Measurements from ENCODE around the gene GREM2. TPM values are rescaled to one million over a fixed set of nuclear protein-coding genes. Genes with fewer than 3 reads are reported as not detected.
A peak's percentile ranks its signal among the peaks of the same experiment; 100 is the strongest.

GREM2 gene
- total RNA-seq, 1 donor from 2014 or later = 0.05 TPM

GRCh38 chr1:240492832-240493440, 119.0 kb downstream of the GREM2 start:
- H3K9me3 Mint-ChIP-seq (ENCODE audit: low read depth) = peaks cover 3% of the 10 kb centered on the region
- no peaks in the 10 kb centered on the region for H3K27me3 Mint-ChIP-seq (ENCODE audit: low read depth)
- no peak for DNase-seq (ENCODE audit: low spot score)
- no peaks in the 10 kb centered on the region for H3K36me3 Mint-ChIP-seq (ENCODE audit: low read depth)
- peaks cover 22% of the 10 kb centered on the region for H3K4me1 Mint-ChIP-seq (ENCODE audit: low read depth)
- H3K27ac Mint-ChIP-seq (ENCODE audit: unreplicated experiment) = peak overlapping the region; percentile 22
- H3K4me3 Mint-ChIP-seq (ENCODE audit: unreplicated experiment) = peak overlapping the region; percentile 69
- peak; percentile 60 for TF ChIP-seq CTCF (IDR thresholded peaks at IDR 0.05)

DNA sequence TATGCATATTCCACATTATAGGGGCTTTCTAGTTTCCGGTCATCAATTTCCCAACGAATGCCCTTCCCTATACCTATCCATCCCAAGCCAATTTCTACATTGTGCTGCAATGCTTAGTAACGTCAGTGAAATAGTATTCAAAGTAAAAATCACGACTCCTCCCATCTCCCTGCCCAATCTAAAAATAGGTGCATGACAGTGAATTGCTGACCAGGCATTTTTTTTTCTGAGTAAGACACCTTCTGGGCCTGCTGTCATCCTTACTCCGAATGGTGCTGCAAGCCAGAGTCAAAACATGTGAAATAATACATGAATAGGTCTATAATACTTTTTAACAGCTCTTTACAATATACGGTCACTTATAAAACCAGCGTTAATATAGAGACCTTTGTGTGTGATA, 120.2 kb downstream of the GREM2 start:
- Mint-ChIP-seq H3K4me1 (ENCODE audit: low read depth) (peaks cover 22% of the 10 kb centered on the region), H3K36me3 (ENCODE audit: low read depth) (no peaks in the 10 kb centered on the region), H3K27me3 (ENCODE audit: low read depth) (no peaks in the 10 kb centered on the region), H3K9me3 (ENCODE audit: low read depth) (peaks cover 3% of the 10 kb centered on the region), H3K4me3 (ENCODE audit: unreplicated experiment) (no peak overlapping the region), H3K27ac (ENCODE audit: unreplicated experiment) (peak overlapping the region; percentile 76)
- DNase-seq (ENCODE audit: low spot score) = no peak
- TF ChIP-seq CTCF (IDR thresholded peaks at IDR 0.05) = no peak

DNA sequence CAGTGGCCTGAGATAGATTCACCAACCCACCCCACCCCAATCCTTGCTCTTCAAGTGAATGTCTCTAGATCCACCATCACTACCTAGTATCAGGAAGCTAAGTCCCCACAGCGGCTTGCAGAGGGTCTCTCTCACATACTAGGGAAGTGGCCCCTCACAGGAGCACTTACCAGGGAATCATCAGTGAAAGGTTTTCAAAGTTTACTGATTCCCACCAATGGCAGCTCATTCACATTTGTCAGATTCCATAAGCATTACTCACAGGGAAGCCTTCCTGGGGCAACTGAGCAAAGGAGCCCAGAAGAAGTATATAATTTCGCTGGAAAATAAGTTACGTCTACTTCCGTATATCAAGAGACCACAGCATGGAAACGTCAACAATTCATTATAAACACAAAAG, 120.8 kb downstream of the GREM2 start:
- no peak for DNase-seq (ENCODE audit: low spot score)
- Mint-ChIP-seq H3K4me1 (ENCODE audit: low read depth) (peaks cover 22% of the 10 kb centered on the region), H3K27ac (ENCODE audit: unreplicated experiment) (peak overlapping the region; percentile 23)

GRCh38 chr1:240487493-240487892, 124.5 kb downstream of the GREM2 start:
- no peaks in the 10 kb centered on the region for H3K27me3 Mint-ChIP-seq (ENCODE audit: low read depth)
- no peaks in the 10 kb centered on the region for H3K9me3 Mint-ChIP-seq (ENCODE audit: low read depth)
- peak; percentile 8 for TF ChIP-seq CTCF (IDR thresholded peaks at IDR 0.05)
- no peak for DNase-seq (ENCODE audit: low spot score)
- no peak overlapping the region for H3K27ac Mint-ChIP-seq (ENCODE audit: unreplicated experiment)
- H3K36me3 Mint-ChIP-seq (ENCODE audit: low read depth) = no peaks in the 10 kb centered on the region
- H3K4me3 Mint-ChIP-seq (ENCODE audit: unreplicated experiment) = no peak overlapping the region
- peaks cover 17% of the 10 kb centered on the region for H3K4me1 Mint-ChIP-seq (ENCODE audit: low read depth)

More for the DNA sequence above, 120.8 kb downstream of the GREM2 start:
- Mint-ChIP-seq H3K27me3 (ENCODE audit: low read depth) (no peaks in the 10 kb centered on the region), H3K9me3 (ENCODE audit: low read depth) (peaks cover under 1% of the 10 kb centered on the region), H3K4me3 (ENCODE audit: unreplicated experiment) (no peak overlapping the region), H3K36me3 (ENCODE audit: low read depth) (no peaks in the 10 kb centered on the region)
- TF ChIP-seq CTCF (IDR thresholded peaks at IDR 0.05) = no peak

- TF ChIP-seq CTCF (IDR thresholded peaks at IDR 0.05) = no peak
- H3K4me3 Mint-ChIP-seq (ENCODE audit: unreplicated experiment) = no peak overlapping the region
- no peaks in the 10 kb centered on the region for H3K27me3 Mint-ChIP-seq (ENCODE audit: low read depth)
- no peak for DNase-seq (ENCODE audit: low spot score)
- no peaks in the 10 kb centered on the region for H3K9me3 Mint-ChIP-seq (ENCODE audit: low read depth)
- no peak overlapping the region for H3K27ac Mint-ChIP-seq (ENCODE audit: unreplicated experiment)
- peaks cover 9% of the 10 kb centered on the region for H3K4me1 Mint-ChIP-seq (ENCODE audit: low read depth)
- H3K36me3 Mint-ChIP-seq (ENCODE audit: low read depth) = no peaks in the 10 kb centered on the region
Observed at GRCh38 chr1:240486611-240487010, 125.3 kb downstream of the GREM2 start.
